Sigmoid colon (tissue), 7 donors: ENCODE measurements around the gene FUOM. TPM values are rescaled to one million over a fixed set of nuclear protein-coding genes. Genes with fewer than 3 reads are reported as not detected.

Experiments used
- DNase-seq: peaks from one replicate; pipeline ENCODE4 v3.0.0-alpha.2; 2019
- H3K27ac ChIP-seq, 4 donors: fragments of 200-600 bp; sonication (generic); one replicate each; pipeline ENCODE4 v1.5.1; 2016 to 2019; ENCODE audit warnings: mild to moderate bottlenecking in 1 of 4
- H3K27me3 ChIP-seq, 3 donors: fragments of 200-600 bp; sonication (generic); one replicate each; pipeline ENCODE4 v1.5.1; 2019; ENCODE audit warnings: mild to moderate bottlenecking in 1 of 3
- H3K36me3 ChIP-seq, 4 donors: fragments of 200-600 bp; sonication (generic); one replicate each; pipeline ENCODE4 v1.5.1; 2016 to 2019
- H3K4me1 ChIP-seq, 4 donors: fragments of 200-600 bp; sonication (generic); one replicate each; pipeline ENCODE4 v1.5.1; 2017 to 2019
- H3K4me3 ChIP-seq, 4 donors: fragments of 200-600 bp; sonication (generic); one replicate each; pipeline ENCODE4 v1.5.1; 2017 to 2019; ENCODE audit warnings: mild to moderate bottlenecking in 2 of 4, moderate library complexity in 1 of 4
- H3K9me3 ChIP-seq, 4 donors: fragments of 200-600 bp in 3 of 4; sonication (generic) in 3 of 4; one replicate each; pipeline versions ENCODE4 v1.5.1 to v1.6.1; 2013 to 2019
- EP300 ChIP-seq, 4 donors: sonication (generic); formaldehyde crosslinking; IDR thresholded peaks; one replicate each; pipeline ENCODE4 v1.6.1; 2017; ENCODE audit warnings: antibody characterized with exemption in 4 of 4
- POLR2A ChIP-seq, 2 donors: fragments of 450-650 bp; IDR thresholded peaks; one replicate each; pipeline ENCODE4 v1.6.1; 2016; ENCODE audit warnings: antibody characterized with exemption in 2 of 2, mild to moderate bottlenecking in 2 of 2, moderate library complexity in 2 of 2
- POLR2AphosphoS5 ChIP-seq, 4 donors: sonication (generic); formaldehyde crosslinking; IDR thresholded peaks; one replicate each; pipeline ENCODE4 v1.6.1; 2017; ENCODE audit warnings: antibody characterized with exemption in 4 of 4
- WGBS, 2 donors: extraction: QIAGEN DNeasy Blood & Tissue Kit; methylation state at CpG; one replicate each; pipeline ENCODE4 v1.1.7; 2013; 5-methylcytosine and 5-hydroxymethylcytosine counted together
- intact Hi-C: fragments of 100-400 bp; cut with DNase I; formaldehyde crosslinking; loops from one replicate; pipeline ENCODE4 v1.15.1; 2023
- polyA plus RNA-seq, 3 donors: library from polyadenylated mRNA; stranded (reverse); fragments of 200-250 nt; gene quantifications; one replicate each; pipeline ENCODE4 v1.2.3, GENCODE V29; 2013
- small RNA-seq, 3 donors: library from RNA; depleted of rRNA; stranded (forward); fragments of <200 nt; gene quantifications; one replicate each; pipeline ENCODE3, GENCODE V24; 2016
- total RNA-seq, 4 donors: library from RNA; depleted of rRNA; stranded (reverse); fragments of >200 nt; gene quantifications; one replicate each; pipeline ENCODE4 v1.1.0, GENCODE V29; 2016
- TF ChIP-seq, protein P1 (sequence below), 4 experiments: fragments of 450-650 bp in 3 of 4; fragments of 200-600 bp in 1 of 4; IDR thresholded peaks; one replicate each; pipeline ENCODE4 v1.5.1; 2016 to 2019; ENCODE audit warnings: antibody characterized with exemption in 4 of 4, mild to moderate bottlenecking in 3 of 4, moderate library complexity in 2 of 4
- donor health status: healthy with polysubstance abuse.
- donor health status: Bipolar disorder and iron deficiency.
- donor health status: healthy.

Gene FUOM
- total and polyA plus RNA-seq, 7 donors, result 8.0 to 98.0 (median 25.7) TPM

DNA sequence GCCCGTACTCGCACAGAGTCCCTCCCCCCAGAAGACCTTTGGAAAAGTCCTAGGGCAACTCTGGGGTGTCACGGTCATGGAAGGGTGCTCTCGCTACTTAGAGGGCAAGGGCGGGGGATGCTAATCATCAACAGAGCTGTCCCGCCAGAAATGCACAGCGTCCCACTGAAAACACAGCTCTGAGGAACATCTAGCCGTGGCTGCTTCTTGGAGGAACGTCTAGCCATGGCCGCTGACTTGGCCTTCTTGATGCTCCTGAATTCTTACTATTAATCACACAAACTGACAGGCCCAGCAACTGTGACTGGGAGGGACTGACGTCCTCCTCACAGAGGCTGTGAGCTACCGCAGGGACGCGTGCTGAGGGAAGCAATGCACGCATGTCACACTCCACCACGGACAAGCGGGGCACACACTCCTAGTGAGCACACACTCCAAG is 50.9 kb downstream of the FUOM start:
- no peak overlapping the region for H3K27ac ChIP-seq

DNA sequence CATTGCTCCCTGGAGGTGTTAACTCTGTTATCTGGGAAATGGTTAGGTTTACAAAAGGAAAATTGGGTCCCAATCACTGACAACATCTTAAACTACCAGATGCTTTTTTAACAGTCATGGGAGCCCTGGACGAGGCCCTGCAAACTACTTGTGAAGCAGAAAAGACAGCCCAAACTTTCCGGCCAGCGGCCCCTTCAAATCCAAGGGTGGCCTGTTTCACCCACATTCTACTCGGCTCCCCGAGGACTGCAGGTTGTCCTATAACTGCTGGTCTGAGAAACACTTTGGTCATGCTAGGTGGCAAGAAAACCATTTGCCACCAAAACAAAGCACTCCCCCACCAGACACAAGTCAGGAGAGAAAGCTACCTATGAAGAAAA is 51.7 kb downstream of the FUOM start:
- TF ChIP-seq POLR2AphosphoS5 (IDR thresholded peaks at IDR 0.05) (no peak), EP300 (IDR thresholded peaks at IDR 0.05) (no peak), POLR2A (IDR thresholded peaks at IDR 0.05) (no peak)
- TF ChIP-seq, protein P1, sequence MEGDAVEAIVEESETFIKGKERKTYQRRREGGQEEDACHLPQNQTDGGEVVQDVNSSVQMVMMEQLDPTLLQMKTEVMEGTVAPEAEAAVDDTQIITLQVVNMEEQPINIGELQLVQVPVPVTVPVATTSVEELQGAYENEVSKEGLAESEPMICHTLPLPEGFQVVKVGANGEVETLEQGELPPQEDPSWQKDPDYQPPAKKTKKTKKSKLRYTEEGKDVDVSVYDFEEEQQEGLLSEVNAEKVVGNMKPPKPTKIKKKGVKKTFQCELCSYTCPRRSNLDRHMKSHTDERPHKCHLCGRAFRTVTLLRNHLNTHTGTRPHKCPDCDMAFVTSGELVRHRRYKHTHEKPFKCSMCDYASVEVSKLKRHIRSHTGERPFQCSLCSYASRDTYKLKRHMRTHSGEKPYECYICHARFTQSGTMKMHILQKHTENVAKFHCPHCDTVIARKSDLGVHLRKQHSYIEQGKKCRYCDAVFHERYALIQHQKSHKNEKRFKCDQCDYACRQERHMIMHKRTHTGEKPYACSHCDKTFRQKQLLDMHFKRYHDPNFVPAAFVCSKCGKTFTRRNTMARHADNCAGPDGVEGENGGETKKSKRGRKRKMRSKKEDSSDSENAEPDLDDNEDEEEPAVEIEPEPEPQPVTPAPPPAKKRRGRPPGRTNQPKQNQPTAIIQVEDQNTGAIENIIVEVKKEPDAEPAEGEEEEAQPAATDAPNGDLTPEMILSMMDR (IDR thresholded peaks at IDR 0.05), result no peak
- intact Hi-C loops, result loop anchor here (10.0 kb wide), 1 partner anchor 971 kb away; the partner anchor contains the start of gene LRRC27
- peaks cover 0 to 55% (median 42%) of the 10 kb centered on the region in 4 donors for H3K4me1 ChIP-seq

More for the DNA sequence above, 50.9 kb downstream of the FUOM start:
- H3K27me3 ChIP-seq, result no peaks in the 10 kb centered on the region
- H3K4me3 ChIP-seq, result peak overlapping the region in 1 of 4 donors; percentile 98
- H3K4me1 ChIP-seq, result peaks cover 0 to 55% (median 42%) of the 10 kb centered on the region in 4 donors
- 91 to 93% methylated on average over 17 of the region's 17 CpGs for WGBS, 2 donors
- TF ChIP-seq POLR2A (IDR thresholded peaks at IDR 0.05), result no peak
- no peak for TF ChIP-seq EP300 (IDR thresholded peaks at IDR 0.05)
- TF ChIP-seq, protein P1 (IDR thresholded peaks at IDR 0.05), result no peak
- TF ChIP-seq POLR2AphosphoS5 (IDR thresholded peaks at IDR 0.05), result no peak
- peaks cover 0 to 37% (median 16%) of the 10 kb centered on the region in 4 donors for H3K36me3 ChIP-seq
- DNase-seq, result no peak
- no peaks in the 10 kb centered on the region for H3K9me3 ChIP-seq
- intact Hi-C loops, result loop anchor here (10.0 kb wide), 1 partner anchor 972 kb away; the partner anchor contains the start of gene LRRC27

More for the DNA sequence above, 51.7 kb downstream of the FUOM start:
- Histone ChIP-seq H3K27me3 (no peaks in the 10 kb centered on the region), H3K4me3 (no peak overlapping the region), H3K9me3 (no peaks in the 10 kb centered on the region), H3K36me3 (peaks cover 0 to 38% (median 17%) of the 10 kb centered on the region in 4 donors), H3K27ac (peak overlapping the region in 2 of 4 donors; percentile 9 to 41)
- WGBS, 2 donors, result 93 to 97% methylated on average over 5 of the region's 5 CpGs
- no peak for DNase-seq

Small RNAs within 50 kb of the gene (small RNA-seq; reads per million reads assigned to genes)
- 0 reads per million in 3 donors for gene AL360181.4
- 0 reads per million in 3 donors for gene BANF1P2
- 0 reads per million in 3 donors for gene MIR3944

Other genes with a start within 250 kb of the FUOM start
- 1 to 10 TPM in 1 of 4 donors, under 1 TPM in 3; 0.16 to 1.9 (median 0.52) TPM for gene KNDC1, start 197.8 kb downstream of the FUOM start, total RNA-seq
- under 1 TPM in 2 of 3 donors, not detected in 1; under 0.01 to 0.15 TPM for gene KNDC1, start 197.8 kb downstream of the FUOM start, polyA plus RNA-seq
- not detected for gene UTF1, start 127.8 kb downstream of the FUOM start, total RNA-seq
- gene UTF1, start 127.8 kb downstream of the FUOM start, polyA plus RNA-seq, result not detected
- 1 to 10 TPM in 2 of 4 donors, under 1 TPM in 2; 0.66 to 1.4 (median 0.95) TPM for gene VENTX, start 120.2 kb downstream of the FUOM start, total RNA-seq
- gene VENTX, start 120.2 kb downstream of the FUOM start, polyA plus RNA-seq, result under 1 TPM in 1 of 3 donors, not detected in 2; 0.36 TPM
- 1 to 10 TPM in 1 of 4 donors, under 1 TPM in 3; 0.36 to 7.6 (median 0.74) TPM for gene ADAM8, start 81.2 kb downstream of the FUOM start, total RNA-seq
- 1 to 10 TPM; 1.2 to 8.9 (median 3.5) TPM for gene ADAM8, start 81.2 kb downstream of the FUOM start, polyA plus RNA-seq
- gene TUBGCP2, start 49.1 kb downstream of the FUOM start, total RNA-seq, result 10 to 100 TPM; 25.8 to 33.5 (median 30.2) TPM
- 10 to 100 TPM; 13.8 to 51.1 (median 26.6) TPM for gene TUBGCP2, start 49.1 kb downstream of the FUOM start, polyA plus RNA-seq
- gene ZNF511, start 49.1 kb downstream of the FUOM start, total RNA-seq, result 10 to 100 TPM; 42.8 to 53.6 (median 45.1) TPM
- gene ZNF511, start 49.1 kb downstream of the FUOM start, polyA plus RNA-seq, result 10 to 100 TPM; 34.7 to 55.6 (median 49.9) TPM
- 1 to 10 TPM; 1.3 to 6.8 (median 5.4) TPM for gene CALY, start 21.1 kb downstream of the FUOM start, total RNA-seq
- 1 to 10 TPM in 1 of 3 donors, not detected in 2; 1.4 TPM for gene CALY, start 21.1 kb downstream of the FUOM start, polyA plus RNA-seq
- gene PRAP1, start 10.6 kb downstream of the FUOM start, total RNA-seq, result 1 to 10 TPM in 1 of 4 donors, not detected in 3; 2.9 TPM
- 100 to 1,000 TPM in 1 of 3 donors, 10 to 100 TPM in 2; 73.4 to 102 (median 88.9) TPM for gene PRAP1, start 10.6 kb downstream of the FUOM start, polyA plus RNA-seq
- 10 to 100 TPM; 58.6 to 87.0 (median 65.6) TPM for gene ECHS1, start 15.3 kb upstream of the FUOM start, total RNA-seq
- 100 to 1,000 TPM; 187 to 360 (median 220) TPM for gene ECHS1, start 15.3 kb upstream of the FUOM start, polyA plus RNA-seq
- gene PAOX, start 21.2 kb upstream of the FUOM start, total RNA-seq, result 10 to 100 TPM in 3 of 4 donors, 1 to 10 TPM in 1; 6.4 to 11.8 (median 11.0) TPM
- 1 to 10 TPM; 5.4 to 8.7 (median 6.5) TPM for gene PAOX, start 21.2 kb upstream of the FUOM start, polyA plus RNA-seq
- 10 to 100 TPM; 14.0 to 28.8 (median 17.0) TPM for gene MTG1, start 36.1 kb upstream of the FUOM start, total RNA-seq
- 10 to 100 TPM; 27.6 to 63.6 (median 30.3) TPM for gene MTG1, start 36.1 kb upstream of the FUOM start, polyA plus RNA-seq
- 1 to 10 TPM in 1 of 4 donors, under 1 TPM in 2, not detected in 1; 0.41 to 1.1 (median 0.71) TPM for gene SPRN, start 66.6 kb upstream of the FUOM start, total RNA-seq
- gene SPRN, start 66.6 kb upstream of the FUOM start, polyA plus RNA-seq, result under 1 TPM in 2 of 3 donors, not detected in 1; under 0.01 to 0.28 TPM
- gene SCART1, start 95.9 kb upstream of the FUOM start, total RNA-seq, result 1 to 10 TPM; 1.3 to 4.7 (median 3.4) TPM
- gene SCART1, start 95.9 kb upstream of the FUOM start, polyA plus RNA-seq, result under 1 TPM in 1 of 3 donors, not detected in 2; 0.99 TPM
- gene CYP2E1, start 169.3 kb upstream of the FUOM start, total RNA-seq, result 1 to 10 TPM; 1.2 to 7.2 (median 4.5) TPM
- under 1 TPM in 1 of 3 donors, not detected in 2; 0.66 TPM for gene CYP2E1, start 169.3 kb upstream of the FUOM start, polyA plus RNA-seq
- gene SYCE1, start 207.6 kb upstream of the FUOM start, total RNA-seq, result 1 to 10 TPM in 1 of 4 donors, not detected in 3; 6.1 TPM
- 1 to 10 TPM in 1 of 3 donors, under 1 TPM in 1, not detected in 1; 0.15 to 1.2 TPM for gene SYCE1, start 207.6 kb upstream of the FUOM start, polyA plus RNA-seq